H9 (cell line): ENCODE data around the gene MBD2. TPM values are rescaled to one million over a fixed set of nuclear protein-coding genes. Genes with fewer than 3 reads are reported as not detected.

ENCODE experiments used
- DNase-seq: peaks from one replicate; pipeline ENCODE4 v3.0.0-alpha.2; 2017
- H2AFZ ChIP-seq: one replicate; pipeline ENCODE4 v1.6.1; 2013; ENCODE audit warnings: mild to moderate bottlenecking, low read length, control low read depth, moderate library complexity
- H2AK5ac ChIP-seq: 2 replicates; pipeline ENCODE4 v1.6.1; 2013; ENCODE audit warnings: low read length, control low read depth, mixed read lengths; ENCODE audit not compliant: insufficient read length
- H2BK120ac ChIP-seq: one replicate; pipeline ENCODE4 v1.6.1; 2013; ENCODE audit warnings: low read depth, mild to moderate bottlenecking, low read length, control low read depth, inconsistent platforms; ENCODE audit not compliant: poor library complexity, severe bottlenecking
- H2BK12ac ChIP-seq: 2 replicates; pipeline ENCODE4 v1.6.1; 2013; ENCODE audit warnings: low read length, control low read depth, mixed read lengths, low read depth; ENCODE audit not compliant: insufficient read length
- H2BK15ac ChIP-seq: 2 replicates; pipeline ENCODE4 v1.6.1; 2013; ENCODE audit warnings: low read depth, low read length, control low read depth
- H2BK20ac ChIP-seq: one replicate; pipeline ENCODE4 v1.6.1; 2013; ENCODE audit warnings: low read depth, mild to moderate bottlenecking, low read length, control low read depth, inconsistent platforms; ENCODE audit not compliant: poor library complexity, severe bottlenecking
- H2BK5ac ChIP-seq: 2 replicates; pipeline ENCODE4 v1.6.1; 2013; ENCODE audit warnings: low read length, control low read depth, mixed read lengths; ENCODE audit not compliant: insufficient read length
- H3K14ac ChIP-seq: 2 replicates; pipeline ENCODE4 v1.6.1; 2013; ENCODE audit warnings: low read length, control low read depth; ENCODE audit not compliant: insufficient read depth
- H3K18ac ChIP-seq: 2 replicates; pipeline ENCODE4 v1.6.1; 2013; ENCODE audit warnings: low read depth, mild to moderate bottlenecking, mixed read lengths, low read length, control low read depth; ENCODE audit not compliant: insufficient read length
- H3K23ac ChIP-seq: 2 replicates; pipeline ENCODE4 v1.6.1; 2013; ENCODE audit warnings: low read length, control low read depth, mixed read lengths, low read depth; ENCODE audit not compliant: insufficient read length
- H3K23me2 ChIP-seq: 2 replicates; pipeline ENCODE4 v1.6.1; 2013; ENCODE audit warnings: low read depth, mild to moderate bottlenecking, mixed read lengths, low read length, control low read depth; ENCODE audit not compliant: insufficient read length, poor library complexity, severe bottlenecking
- H3K27ac ChIP-seq: 2 replicates; pipeline ENCODE4 v1.5.1; 2013; ENCODE audit warnings: low read length, control low read depth, mixed read lengths, low read depth; ENCODE audit not compliant: insufficient read length
- H3K27me3 ChIP-seq: 2 replicates; pipeline ENCODE4 v1.6.1; 2013; ENCODE audit warnings: low read length, control low read depth, inconsistent platforms; ENCODE audit not compliant: insufficient read depth
- H3K4ac ChIP-seq: 2 replicates; pipeline ENCODE4 v1.6.1; 2013; ENCODE audit warnings: low read depth, mild to moderate bottlenecking, control low read depth, inconsistent platforms, low read length, moderate library complexity
- H3K4me1 ChIP-seq: 2 replicates; pipeline ENCODE4 v1.6.1; 2013; ENCODE audit warnings: low read length, control low read depth, inconsistent platforms; ENCODE audit not compliant: insufficient read depth
- H3K4me2 ChIP-seq: 2 replicates; pipeline ENCODE4 v1.6.1; 2013; ENCODE audit warnings: low read length, control low read depth, mixed read lengths; ENCODE audit not compliant: insufficient read length, insufficient read depth
- H3K56ac ChIP-seq: 2 replicates; pipeline ENCODE4 v1.6.1; 2013; ENCODE audit warnings: low read depth, mild to moderate bottlenecking, mixed read lengths, low read length, control low read depth; ENCODE audit not compliant: insufficient read length
- H3K79me1 ChIP-seq: 2 replicates; pipeline ENCODE4 v1.6.1; 2013; ENCODE audit warnings: low read depth, mild to moderate bottlenecking, moderate library complexity, low read length, control low read depth, inconsistent platforms; ENCODE audit not compliant: insufficient read depth, poor library complexity, severe bottlenecking
- H3K79me2 ChIP-seq: 2 replicates; pipeline ENCODE4 v1.6.1; 2013; ENCODE audit warnings: low read length, control low read depth, inconsistent platforms; ENCODE audit not compliant: insufficient read depth
- H3K9ac ChIP-seq: 2 replicates; pipeline ENCODE4 v1.6.1; 2013; ENCODE audit warnings: low read length, control low read depth, mixed read lengths; ENCODE audit not compliant: insufficient read length; ENCODE audit errors: extremely low read depth
- H3K9me3 ChIP-seq: one replicate; pipeline ENCODE4 v1.6.1; 2013; ENCODE audit warnings: low read depth, low read length, inconsistent platforms; ENCODE audit not compliant: control insufficient read depth
- H3T11ph ChIP-seq: one replicate; pipeline ENCODE4 v1.6.1; 2013; ENCODE audit warnings: mild to moderate bottlenecking, low read length, control low read depth, inconsistent platforms
- H4K20me1 ChIP-seq: one replicate; pipeline ENCODE4 v1.6.1; 2013; ENCODE audit not compliant: control insufficient read depth, insufficient read length, insufficient read depth
- H4K5ac ChIP-seq: 2 replicates; pipeline ENCODE4 v1.6.1; 2013; ENCODE audit warnings: low read depth, mild to moderate bottlenecking, mixed read lengths, low read length, control low read depth; ENCODE audit not compliant: insufficient read length
- H4K8ac ChIP-seq: replicated peaks from 2 replicates; pipeline ENCODE4 v1.6.1; 2013; ENCODE audit warnings: low read length, control low read depth, mixed read lengths, low read depth; ENCODE audit not compliant: insufficient read length
- H4K91ac ChIP-seq: 2 replicates; pipeline ENCODE4 v1.6.1; 2013; ENCODE audit warnings: low read depth, mild to moderate bottlenecking, moderate library complexity, mixed read lengths, low read length, control low read depth; ENCODE audit not compliant: insufficient read length
- H3K27ac Mint-ChIP-seq, 3 experiments: 2 replicates in 2 of 3; 3 replicates in 1 of 3; pipeline ENCODE4 v1.8.0; 2020 to 2021; ENCODE audit warnings: mixed read lengths in 3 of 3, mild to moderate bottlenecking in 1 of 3, moderate library complexity in 1 of 3
- H3K27me3 Mint-ChIP-seq: 2 replicates; pipeline ENCODE4 v1.8.0; 2021; ENCODE audit warnings: low read depth, mild to moderate bottlenecking, moderate library complexity, mixed read lengths
- H3K36me3 Mint-ChIP-seq, 3 experiments: 2 replicates in 2 of 3; 3 replicates in 1 of 3; pipeline ENCODE4 v1.8.0; 2020 to 2021; ENCODE audit warnings: low read depth in 3 of 3, mixed read lengths in 3 of 3; ENCODE audit not compliant: insufficient read depth in 1 of 3
- H3K4me1 Mint-ChIP-seq, 2 experiments: 2 replicates each; pipeline ENCODE4 v1.8.0; 2020; ENCODE audit warnings: mixed read lengths in 2 of 2
- H3K4me3 Mint-ChIP-seq, 2 experiments: 2 replicates in 1 of 2; 3 replicates in 1 of 2; pipeline ENCODE4 v1.8.0; 2020 to 2021; ENCODE audit warnings: mild to moderate bottlenecking in 2 of 2, mixed read lengths in 2 of 2, moderate library complexity in 1 of 2
- H3K9me3 Mint-ChIP-seq, 2 experiments: 2 replicates in 1 of 2; 3 replicates in 1 of 2; pipeline ENCODE4 v1.8.0; 2020; ENCODE audit warnings: mild to moderate bottlenecking in 2 of 2, mixed read lengths in 2 of 2, moderate library complexity in 1 of 2
- CTCF ChIP-seq: fragments of 200-600 bp; sonication (generic); conservative IDR thresholded peaks from 3 replicates; pipeline ENCODE4 v1.8.0; 2021; ENCODE audit warnings: antibody characterized with exemption, mild to moderate bottlenecking
- WGBS: extraction: QIAGEN DNeasy Blood & Tissue Kit; methylation state at CpG from one replicate; pipeline ENCODE4 v1.1.7; 2013; ENCODE audit warnings: missing lambda C conversion rate, low lambda C conversion rate, mixed read lengths; ENCODE audit not compliant: insufficient read length; ENCODE audit errors: extremely low coverage; 5-methylcytosine and 5-hydroxymethylcytosine counted together
- total RNA-seq: library from RNA; stranded (reverse); gene quantifications from 2 replicates; pipeline ENCODE4 v1.2.1, GENCODE V29; 2021

Gene MBD2
- total RNA-seq, 1 experiment from 2014 or later: 34.0 TPM

GRCh38 chr18:54169431-54170403 is 54.8 kb downstream of the MBD2 start:
- H3K27me3 Mint-ChIP-seq: no peaks in the 10 kb centered on the region
- no CpG with 5 or more reads among the region's 4 CpGs for WGBS
- H3K9ac ChIP-seq: no peak overlapping the region

More at GRCh38 chr18:54169431-54170403, 54.8 kb downstream of the MBD2 start:
- no peak overlapping the region for H2BK15ac ChIP-seq
- no peaks in the 10 kb centered on the region for H3K9me3 Mint-ChIP-seq
- H3K79me1 ChIP-seq: no peaks in the 10 kb centered on the region
- H2BK12ac ChIP-seq: no peak overlapping the region
- no peak overlapping the region for H3K18ac ChIP-seq
- TF ChIP-seq CTCF: no peak
- H3K27me3 ChIP-seq: no peaks in the 10 kb centered on the region
- H3K4me3 Mint-ChIP-seq: no peak overlapping the region
- H3K23ac ChIP-seq: no peak overlapping the region
- no peak overlapping the region for H4K8ac ChIP-seq
- H4K5ac ChIP-seq: no peak overlapping the region
- DNase-seq: no peak
- H3K36me3 Mint-ChIP-seq: no peaks in the 10 kb centered on the region
- no peak overlapping the region for H3K27ac Mint-ChIP-seq
- no peaks in the 10 kb centered on the region for H3K4me1 ChIP-seq
- H3K4me1 Mint-ChIP-seq: peaks cover 4 to 7% of the 10 kb centered on the region in 2 experiments; a peak in 2 of 4 replicates
- no peaks in the 10 kb centered on the region for H3K79me2 ChIP-seq
- H3K23me2 ChIP-seq: no peaks in the 10 kb centered on the region
- H2AK5ac ChIP-seq: no peak overlapping the region
- no peak overlapping the region for H2AFZ ChIP-seq
- H3K56ac ChIP-seq: no peak overlapping the region
- H3K27ac ChIP-seq: no peak overlapping the region
- no peak overlapping the region for H3K4me2 ChIP-seq
- H2BK120ac ChIP-seq: no peak overlapping the region
- H4K20me1 ChIP-seq: no peaks in the 10 kb centered on the region
- H3K14ac ChIP-seq: no peak overlapping the region
- no peaks in the 10 kb centered on the region for H3K9me3 ChIP-seq
- no peak overlapping the region for H3K4ac ChIP-seq
- H3T11ph ChIP-seq: no peak overlapping the region
- H2BK20ac ChIP-seq: no peak overlapping the region
- H4K91ac ChIP-seq: no peak overlapping the region
- H2BK5ac ChIP-seq: no peak overlapping the region
